Measurements from ENCODE around the gene ZNRF3.

DNA sequence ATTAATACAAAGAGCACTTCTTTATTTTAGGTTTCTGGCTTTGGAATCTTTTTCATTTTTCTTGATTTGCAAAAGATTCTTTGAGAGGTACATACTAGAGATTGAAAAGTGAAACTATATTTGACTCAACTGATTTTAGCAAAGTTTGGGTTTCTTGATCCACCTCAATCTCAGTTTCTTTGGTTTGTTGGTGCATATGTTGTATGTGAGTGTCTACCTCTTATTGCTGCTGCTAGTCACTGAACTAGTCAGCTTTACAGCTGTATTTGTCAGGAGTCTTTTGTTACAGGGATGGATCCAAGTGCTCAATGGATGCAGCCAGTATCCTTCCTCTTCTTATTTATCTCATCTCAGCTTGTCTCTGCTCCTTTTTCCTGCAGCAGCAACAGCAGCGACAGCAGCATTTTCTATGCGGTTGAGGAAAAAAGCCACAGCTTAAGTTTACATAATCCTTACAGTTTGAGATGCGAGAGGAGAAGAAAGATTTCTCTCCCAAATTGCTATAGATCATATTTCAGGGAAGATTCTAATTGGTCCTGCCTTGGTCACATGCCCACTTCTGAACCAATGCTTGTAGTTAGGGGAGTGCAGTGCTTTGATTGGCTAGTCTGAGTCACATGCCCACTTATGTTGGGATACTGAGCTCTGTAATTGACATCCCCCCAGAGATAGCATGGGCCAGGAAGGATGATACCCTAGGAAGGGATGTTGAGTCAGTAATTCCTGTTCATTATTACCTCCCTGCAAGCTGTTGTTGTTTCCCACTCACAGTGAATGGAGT is 10.0 kb upstream of the ZNRF3 start:
- TF ChIP-seq, protein P1, sequence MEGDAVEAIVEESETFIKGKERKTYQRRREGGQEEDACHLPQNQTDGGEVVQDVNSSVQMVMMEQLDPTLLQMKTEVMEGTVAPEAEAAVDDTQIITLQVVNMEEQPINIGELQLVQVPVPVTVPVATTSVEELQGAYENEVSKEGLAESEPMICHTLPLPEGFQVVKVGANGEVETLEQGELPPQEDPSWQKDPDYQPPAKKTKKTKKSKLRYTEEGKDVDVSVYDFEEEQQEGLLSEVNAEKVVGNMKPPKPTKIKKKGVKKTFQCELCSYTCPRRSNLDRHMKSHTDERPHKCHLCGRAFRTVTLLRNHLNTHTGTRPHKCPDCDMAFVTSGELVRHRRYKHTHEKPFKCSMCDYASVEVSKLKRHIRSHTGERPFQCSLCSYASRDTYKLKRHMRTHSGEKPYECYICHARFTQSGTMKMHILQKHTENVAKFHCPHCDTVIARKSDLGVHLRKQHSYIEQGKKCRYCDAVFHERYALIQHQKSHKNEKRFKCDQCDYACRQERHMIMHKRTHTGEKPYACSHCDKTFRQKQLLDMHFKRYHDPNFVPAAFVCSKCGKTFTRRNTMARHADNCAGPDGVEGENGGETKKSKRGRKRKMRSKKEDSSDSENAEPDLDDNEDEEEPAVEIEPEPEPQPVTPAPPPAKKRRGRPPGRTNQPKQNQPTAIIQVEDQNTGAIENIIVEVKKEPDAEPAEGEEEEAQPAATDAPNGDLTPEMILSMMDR (IDR thresholded peaks at IDR 0.05; ENCODE audit: low read depth, low read length), result no peak
- TF ChIP-seq EZH2phosphoT487 (IDR thresholded peaks at IDR 0.05; ENCODE audit: low read depth), result no peak
